K562 (cell line): Measurements from ENCODE around the gene UTP25. TPM values are rescaled to one million over a fixed set of nuclear protein-coding genes. Genes with fewer than 3 reads are reported as not detected.
A peak's percentile ranks its signal among the peaks of the same experiment; 100 is the strongest.

Experiments
- ATAC-seq: fragments of 200-7000 bp; cut with Tn5 transposase; 3 replicates; pipeline ENCODE4 v1.9.1; 2020; ENCODE audit warnings: moderate library complexity
- BruUV-seq: library from RNA; stranded (reverse); fragments of 400-500 nt; replicated peaks from 2 replicates; lab custom pipeline; 2021; lab: Mats Ljungman, UMichigan
- CTCF ChIA-PET: fragments of 300-600 bp; formaldehyde crosslinking; extraction: SDS; loops from one replicate; lab custom pipeline; 2021; ENCODE audit warnings: low intra/inter-chr PET ratio; lab: Yijun Ruan, JAX
- POLR2A ChIA-PET: fragments of 300-600, 350-650 bp; sonication (Branson Sonifier 250); formaldehyde crosslinking; extraction: SDS; loops from one replicate; lab custom pipeline; 2021; ENCODE audit warnings: antibody characterized with exemption, inconsistent platforms; lab: Yijun Ruan, JAX
- DNase-seq, 4 experiments: peaks; one replicate each; pipeline versions ENCODE4 v3.0.0 to v3.0.0-alpha.2; 2011 to 2018; ENCODE audit warnings: low spot score in 3 of 4, mixed read lengths in 3 of 4; ENCODE audit errors: extremely low read depth in 1 of 4
- FAIRE-seq: peaks from 2 replicates; lab custom pipeline; 2011; peaks lifted over from hg19 to GRCh38; lab: Jason Lieb, UNC
- H2AFZ ChIP-seq: 2 replicates; pipeline ENCODE4 v1.6.0; 2011; ENCODE audit warnings: low read depth, low read length, control low read depth, inconsistent platforms
- H3K27ac ChIP-seq: fragments of 200-600 bp; 3 replicates; pipeline ENCODE4 v1.8.0; 2011; ENCODE audit warnings: low read depth, mild to moderate bottlenecking, control low read depth, inconsistent platforms, low read length, moderate library complexity, mixed read lengths; ENCODE audit errors: extremely low read depth
- H3K27me3 ChIP-seq, 2 experiments: fragments of 300-600 bp in 1 of 2; 2 replicates in 1 of 2; 3 replicates in 1 of 2; pipeline versions ENCODE4 v1.6.0 to v1.8.0; 2011; ENCODE audit warnings: inconsistent platforms in 2 of 2, low read length in 2 of 2, mild to moderate bottlenecking in 1 of 2, mixed read lengths in 1 of 2, moderate library complexity in 1 of 2; ENCODE audit not compliant: control insufficient read depth in 2 of 2, insufficient read depth in 2 of 2
- H3K36me3 ChIP-seq: fragments of 300-600 bp; 3 replicates; pipeline ENCODE4 v1.8.0; 2011; ENCODE audit warnings: mild to moderate bottlenecking, low read length, inconsistent platforms; ENCODE audit not compliant: control insufficient read depth, insufficient read depth
- H3K4me1 ChIP-seq, 2 experiments: fragments of 200-600 bp in 1 of 2; replicated peaks in 1 of 2; 2 replicates in 1 of 2; 3 replicates in 1 of 2; pipeline versions ENCODE4 v1.5.1 to v1.8.0; 2011; ENCODE audit warnings: inconsistent platforms in 2 of 2, low read length in 2 of 2, mild to moderate bottlenecking in 1 of 2, mixed read lengths in 1 of 2, moderate library complexity in 1 of 2; ENCODE audit not compliant: control insufficient read depth in 2 of 2, insufficient read depth in 2 of 2
- H3K4me2 ChIP-seq: 2 replicates; pipeline ENCODE4 v1.6.1; 2011; ENCODE audit warnings: low read length, control low read depth, inconsistent platforms, mixed read lengths; ENCODE audit not compliant: insufficient read depth
- H3K4me3 ChIP-seq: fragments of 200-600 bp; sonication (generic), shearing (Covaris generic); 2 replicates; pipeline ENCODE4 v1.5.1; 2016; ENCODE audit warnings: control low read depth, inconsistent platforms
- H3K79me2 ChIP-seq: fragments of 200-600 bp; 3 replicates; pipeline ENCODE4 v1.8.0; 2011; ENCODE audit warnings: low read length, inconsistent platforms; ENCODE audit not compliant: control insufficient read depth, insufficient read depth
- H3K9ac ChIP-seq, 2 experiments: 2 replicates each; pipeline versions ENCODE4 v1.6.0 to v1.6.1; 2011; ENCODE audit warnings: low read depth in 2 of 2, low read length in 2 of 2, control low read depth in 1 of 2, inconsistent platforms in 1 of 2, mild to moderate bottlenecking in 1 of 2, mixed read lengths in 1 of 2; ENCODE audit not compliant: insufficient read depth in 1 of 2
- H3K9me1 ChIP-seq: one replicate; pipeline ENCODE4 v1.6.0; 2011; ENCODE audit warnings: inconsistent platforms, mild to moderate bottlenecking, low read length, moderate library complexity; ENCODE audit not compliant: control insufficient read depth, insufficient read depth
- H3K9me3 ChIP-seq: replicated peaks from 2 replicates; pipeline ENCODE4 v1.5.1; 2011; ENCODE audit warnings: low read depth, low read length, inconsistent platforms; ENCODE audit not compliant: control insufficient read depth, insufficient read depth
- H4K20me1 ChIP-seq: replicated peaks from 2 replicates; pipeline ENCODE4 v1.6.1; 2011; ENCODE audit warnings: low read length, inconsistent platforms, mixed read lengths; ENCODE audit not compliant: control insufficient read depth, insufficient read depth
- C11orf30 ChIP-seq: fragments of 450-650 bp; IDR thresholded peaks from 2 replicates; pipeline ENCODE4 v1.6.1; 2016; ENCODE audit warnings: low read depth, mild to moderate bottlenecking
- FOXK2 ChIP-seq, 2 experiments: fragments of 450-650 bp; IDR thresholded peaks in 1 of 2; conservative IDR thresholded peaks in 1 of 2; 2 replicates each; pipeline ENCODE4 v1.6.1; 2016; ENCODE audit warnings: low read depth in 2 of 2, mild to moderate bottlenecking in 1 of 2
- KLF16 ChIP-seq: IDR thresholded peaks from 2 replicates; pipeline ENCODE4 v1.6.1; 2016; ENCODE audit warnings: antibody characterized with exemption
- MAFF ChIP-seq: IDR thresholded peaks from 2 replicates; pipeline ENCODE4 v1.6.1; 2012; ENCODE audit warnings: low read length, improper control_type of control experiment
- MCM2 ChIP-seq: fragments of 450-650 bp; IDR thresholded peaks from 2 replicates; pipeline ENCODE4 v1.6.1; 2017; ENCODE audit warnings: low read depth, mild to moderate bottlenecking
- MECOM ChIP-seq: fragments of 250-450 bp; sonication (Bioruptor Pico); IDR thresholded peaks from 2 replicates; pipeline ENCODE4 v1.8.0; 2022; ENCODE audit warnings: inconsistent platforms
- NFE2L1 ChIP-seq: fragments of 450-650 bp; IDR thresholded peaks from 2 replicates; pipeline ENCODE4 v1.6.1; 2016; ENCODE audit warnings: missing genetic modification characterization, low read depth, mild to moderate bottlenecking, missing compliant biosample characterization, moderate library complexity, borderline replicate concordance
- RBFOX2 ChIP-seq: fragments of 200-400 bp; formaldehyde crosslinking; IDR thresholded peaks from 2 replicates; pipeline ENCODE4 v1.6.1; 2017; ENCODE audit warnings: low read depth, mild to moderate bottlenecking, low read length, moderate library complexity
- TCFL5 ChIP-seq: fragments of 250-450 bp; sonication (Bioruptor Pico); conservative IDR thresholded peaks from 2 replicates; pipeline ENCODE4 v1.6.1; 2021; ENCODE audit warnings: mild to moderate bottlenecking, moderate library complexity, matching md5 sums
- TRIM24 ChIP-seq, 2 experiments: fragments of 450-650 bp; IDR thresholded peaks; 2 replicates each; pipeline ENCODE4 v1.6.1; 2016
- YBX1 ChIP-seq: fragments of 450-650 bp; IDR thresholded peaks from 2 replicates; pipeline ENCODE4 v1.7.1; 2016; ENCODE audit warnings: mild to moderate bottlenecking
- ZNF274 ChIP-seq: IDR thresholded peaks from 2 replicates; pipeline ENCODE4 v1.6.1; 2011; ENCODE audit warnings: low read depth, mild to moderate bottlenecking, low read length, moderate library complexity, borderline replicate concordance
- WGBS: fragments of 100-300 bp; shearing (Covaris generic); methylation state at CpG from one replicate; pipeline ENCODE4 v1.1.6; 2016; ENCODE audit warnings: low coverage, mixed read lengths; ENCODE audit not compliant: insufficient coverage; ENCODE audit errors: missing lambda C conversion rate; 5-methylcytosine and 5-hydroxymethylcytosine counted together
- in situ Hi-C: fragments of 300-500 bp; cut with MboI; formaldehyde crosslinking; loops from 4 replicates; pipeline ENCODE4 v1.15.0; 2018; ENCODE audit warnings: inconsistent platforms, mixed read lengths
- intact Hi-C: fragments of 100-400 bp; cut with micrococcal nuclease; formaldehyde crosslinking; loops from 2 replicates; pipeline ENCODE4 v1.14.2; 2022
- polyA plus RNA-seq, 8 experiments: library from polyadenylated mRNA; depleted of rRNA in 4 of 8; stranded (reverse) in 5 of 8; unstranded in 3 of 8; fragments of >200 nt; fragmentation: Nextera tagmentation in 2 of 8; fragmentation: Illumina TruSeq in 1 of 8; extraction: Ambion mirVana in 2 of 8; extraction: Trizol in 1 of 8; gene quantifications; 2 replicates each; pipeline versions ENCODE4 v1.2.1 to v1.2.3, GENCODE V29; 2011 to 2014; ENCODE audit warnings: inconsistent platforms in 1 of 8, missing spikeins in 1 of 8
- total RNA-seq, 7 experiments: library from RNA; depleted of rRNA in 6 of 7; stranded (reverse); fragments of >200 nt in 6 of 7; fragmentation: Illumina TruSeq in 2 of 7; extraction: Trizol in 2 of 7; gene quantifications; 2 replicates each; pipeline versions ENCODE4 v1.2.1 to v1.2.3, GENCODE V29; 2011 to 2021; ENCODE audit warnings: low replicate concordance in 1 of 7
- TF ChIP-seq, protein P1 (sequence below): sonication (generic); formaldehyde crosslinking; IDR thresholded peaks from 2 replicates; pipeline ENCODE4 v1.9.0; 2022; ENCODE audit warnings: mild to moderate bottlenecking, missing genetic modification reagents
- TF ChIP-seq, protein P2 (sequence below), 2 experiments: fragments of 450-650 bp in 1 of 2; sonication (generic) in 1 of 2; formaldehyde crosslinking in 1 of 2; IDR thresholded peaks; 2 replicates each; pipeline versions ENCODE4 v1.7.1 to v1.9.0; 2016 to 2022; ENCODE audit warnings: inconsistent platforms in 1 of 2, mild to moderate bottlenecking in 1 of 2, missing genetic modification reagents in 1 of 2

UTP25 gene
- total and polyA plus RNA-seq, 9 of the 15 experiments (the other 6 are each of a cell fraction or from before 2014, with no cell fraction given) = 5.7 to 17.6 (median 12.0) TPM

GRCh38 chr1:209805341-209805781, 22.4 kb upstream of the UTP25 start:
- no peaks in the 10 kb centered on the region for H3K36me3 ChIP-seq
- CTCF ChIA-PET = no interaction called here
- no peak overlapping the region for H2AFZ ChIP-seq
- ATAC-seq = no peak
- no TSS peak for BruUV-seq
- no peak for FAIRE-seq
- POLR2A ChIA-PET = interaction anchor here (0.7 to 1.3 kb wide), 3 partner anchors 10 to 19 kb away, joined by 3 to 5 read pairs (median 3); no protein-coding TSS in a partner anchor
- in situ Hi-C loops (no loop called here), intact Hi-C loops (no loop called here)
- H3K4me3 ChIP-seq = no peak overlapping the region
- no peak overlapping the region for H3K27ac ChIP-seq
- peaks cover 21 to 23% of the 10 kb centered on the region in 2 experiments for H3K4me1 ChIP-seq
- H3K9ac ChIP-seq = peak overlapping the region in 1 of 2 experiments; percentile 78; a peak in 1 of 4 replicates
- H3K79me2 ChIP-seq = no peaks in the 10 kb centered on the region
- no peak overlapping the region; the same call in 1 of the 2 replicates for H3K4me2 ChIP-seq
- H3K9me1 ChIP-seq = peaks cover 3% of the 10 kb centered on the region
- H3K9me3 ChIP-seq = no peaks in the 10 kb centered on the region
- no peak for DNase-seq
- H3K27me3 ChIP-seq = peaks cover 14 to 16% of the 10 kb centered on the region in 2 experiments; a peak in 4 of 5 replicates
- WGBS = 49% methylated on average over 18 of the region's 19 CpGs
- no peaks in the 10 kb centered on the region for H4K20me1 ChIP-seq
- TF ChIP-seq C11orf30 = no peak
- TF ChIP-seq MECOM (CRISPR knock-in tag) = no peak
- TF ChIP-seq MAFF = no peak
- no peak for TF ChIP-seq FOXK2 (conservative IDR thresholded peaks at IDR 0.05 in 1 of 2, IDR thresholded peaks at IDR 0.05 in 1 of 2; ENCODE audit: low read depth in 2 of 2)
- TF ChIP-seq RBFOX2 = no peak
- TF ChIP-seq, protein P1, sequence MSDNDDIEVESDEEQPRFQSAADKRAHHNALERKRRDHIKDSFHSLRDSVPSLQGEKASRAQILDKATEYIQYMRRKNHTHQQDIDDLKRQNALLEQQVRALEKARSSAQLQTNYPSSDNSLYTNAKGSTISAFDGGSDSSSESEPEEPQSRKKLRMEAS (CRISPR knock-in tag) = no peak
- no peak for TF ChIP-seq ZNF274
- TF ChIP-seq KLF16 = no peak
- TF ChIP-seq, protein P2, sequence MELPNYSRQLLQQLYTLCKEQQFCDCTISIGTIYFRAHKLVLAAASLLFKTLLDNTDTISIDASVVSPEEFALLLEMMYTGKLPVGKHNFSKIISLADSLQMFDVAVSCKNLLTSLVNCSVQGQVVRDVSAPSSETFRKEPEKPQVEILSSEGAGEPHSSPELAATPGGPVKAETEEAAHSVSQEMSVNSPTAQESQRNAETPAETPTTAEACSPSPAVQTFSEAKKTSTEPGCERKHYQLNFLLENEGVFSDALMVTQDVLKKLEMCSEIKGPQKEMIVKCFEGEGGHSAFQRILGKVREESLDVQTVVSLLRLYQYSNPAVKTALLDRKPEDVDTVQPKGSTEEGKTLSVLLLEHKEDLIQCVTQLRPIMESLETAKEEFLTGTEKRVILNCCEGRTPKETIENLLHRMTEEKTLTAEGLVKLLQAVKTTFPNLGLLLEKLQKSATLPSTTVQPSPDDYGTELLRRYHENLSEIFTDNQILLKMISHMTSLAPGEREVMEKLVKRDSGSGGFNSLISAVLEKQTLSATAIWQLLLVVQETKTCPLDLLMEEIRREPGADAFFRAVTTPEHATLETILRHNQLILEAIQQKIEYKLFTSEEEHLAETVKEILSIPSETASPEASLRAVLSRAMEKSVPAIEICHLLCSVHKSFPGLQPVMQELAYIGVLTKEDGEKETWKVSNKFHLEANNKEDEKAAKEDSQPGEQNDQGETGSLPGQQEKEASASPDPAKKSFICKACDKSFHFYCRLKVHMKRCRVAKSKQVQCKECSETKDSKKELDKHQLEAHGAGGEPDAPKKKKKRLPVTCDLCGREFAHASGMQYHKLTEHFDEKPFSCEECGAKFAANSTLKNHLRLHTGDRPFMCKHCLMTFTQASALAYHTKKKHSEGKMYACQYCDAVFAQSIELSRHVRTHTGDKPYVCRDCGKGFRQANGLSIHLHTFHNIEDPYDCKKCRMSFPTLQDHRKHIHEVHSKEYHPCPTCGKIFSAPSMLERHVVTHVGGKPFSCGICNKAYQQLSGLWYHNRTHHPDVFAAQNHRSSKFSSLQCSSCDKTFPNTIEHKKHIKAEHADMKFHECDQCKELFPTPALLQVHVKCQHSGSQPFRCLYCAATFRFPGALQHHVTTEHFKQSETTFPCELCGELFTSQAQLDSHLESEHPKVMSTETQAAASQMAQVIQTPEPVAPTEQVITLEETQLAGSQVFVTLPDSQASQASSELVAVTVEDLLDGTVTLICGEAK (IDR thresholded peaks at IDR 0.05) = no peak
- TF ChIP-seq, protein P2 (CRISPR knock-in tag; IDR thresholded peaks at IDR 0.05) = no peak
- TF ChIP-seq TRIM24 (IDR thresholded peaks at IDR 0.05) = no peak
- no peak for TF ChIP-seq MCM2
- TF ChIP-seq TCFL5 = no peak
- TF ChIP-seq NFE2L1 = no peak
- TF ChIP-seq YBX1 = no peak
